SU-DHL-6 (cell line): ENCODE measurements around the gene DTHD1.

Experiments used
- H2AFZ ChIP-seq: fragments of 200-600 bp; sonication (generic); 2 replicates; pipeline ENCODE4 v1.6.1; 2014; ENCODE audit warnings: low read depth, mild to moderate bottlenecking, moderate library complexity, mixed read lengths, antibody characterized with exemption, low read length; ENCODE audit not compliant: severe bottlenecking
- H3F3A ChIP-seq: fragments of 200-600 bp; shearing (Covaris generic); 2 replicates; pipeline ENCODE4 v1.6.0; 2016; ENCODE audit warnings: antibody characterized with exemption, mild to moderate bottlenecking; ENCODE audit not compliant: insufficient read depth
- H3K27ac ChIP-seq: fragments of 200-600 bp; sonication (generic); 2 replicates; pipeline ENCODE4 v1.5.1; 2016; ENCODE audit warnings: low read depth, mild to moderate bottlenecking, low read length, moderate library complexity, mixed read lengths
- H3K27me3 ChIP-seq: fragments of 200-600 bp; sonication (generic), shearing (Covaris generic); 2 replicates; pipeline ENCODE4 v1.6.0; 2014; ENCODE audit warnings: mild to moderate bottlenecking, low read length
- H3K36me3 ChIP-seq: fragments of 200-600 bp; sonication (generic); 2 replicates; pipeline ENCODE4 v1.6.1; 2014; ENCODE audit warnings: mild to moderate bottlenecking, low read length, mixed read lengths
- H3K4me2 ChIP-seq: fragments of 300-600, 200-600 bp; shearing (Covaris generic), sonication (generic); 2 replicates; pipeline ENCODE4 v1.6.0; 2014; ENCODE audit warnings: low read length, low read depth, mild to moderate bottlenecking; ENCODE audit not compliant: poor library complexity, severe bottlenecking
- H3K4me3 ChIP-seq: fragments of 200-600 bp; sonication (generic); 2 replicates; pipeline ENCODE4 v1.5.1; 2014; ENCODE audit warnings: antibody characterized with exemption, low read length, mild to moderate bottlenecking, mixed read lengths; ENCODE audit not compliant: insufficient read depth, poor library complexity, severe bottlenecking
- H3K79me2 ChIP-seq: fragments of 200-600 bp; sonication (generic); 2 replicates; pipeline ENCODE4 v1.6.1; 2014; ENCODE audit warnings: mild to moderate bottlenecking, low read length, moderate library complexity; ENCODE audit not compliant: insufficient read depth
- H3K9ac ChIP-seq: fragments of 200-600 bp; sonication (generic); 2 replicates; pipeline ENCODE4 v1.7.0; 2014; ENCODE audit warnings: mild to moderate bottlenecking, low read length
- H3K9me2 ChIP-seq: fragments of 200-600 bp; sonication (generic); replicated peaks from 2 replicates; pipeline ENCODE4 v1.6.1; 2014; ENCODE audit warnings: low read length; ENCODE audit not compliant: insufficient read depth
- H3K9me3 ChIP-seq: fragments of 200-600 bp; sonication (generic); 2 replicates; pipeline ENCODE4 v1.6.1; 2014; ENCODE audit warnings: low read length, mixed read lengths; ENCODE audit not compliant: insufficient read depth
- H4K20me1 ChIP-seq: fragments of 200-600 bp; sonication (generic); 2 replicates; pipeline ENCODE4 v1.6.1; 2014; ENCODE audit warnings: low read depth, mild to moderate bottlenecking, antibody characterized with exemption, low read length, moderate library complexity, mixed read lengths
- CTCF ChIP-seq: fragments of 200-600 bp; sonication (generic); IDR thresholded peaks from one replicate; pipeline ENCODE4 v1.5.1; 2017; ENCODE audit warnings: antibody characterized with exemption, mild to moderate bottlenecking, low read length, moderate library complexity; ENCODE audit not compliant: insufficient read depth, poor library complexity, severe bottlenecking
- EZH2phosphoT487 ChIP-seq: fragments of 200-600 bp; sonication (generic), shearing (Covaris generic); conservative IDR thresholded peaks from 2 replicates; pipeline ENCODE4 v1.6.1; 2018; ENCODE audit warnings: mild to moderate bottlenecking, antibody characterized with exemption, low read length, moderate library complexity, mixed read lengths

The DTHD1 gene

GRCh38 chr4:36320117-36320896 lies 38.9 kb downstream of the DTHD1 start:
- no peak for TF ChIP-seq CTCF
- no peak for TF ChIP-seq EZH2phosphoT487
- no peak overlapping the region for H2AFZ ChIP-seq
- H3K4me2 ChIP-seq: no peak overlapping the region
- no peak overlapping the region for H3K9ac ChIP-seq
- no peaks in the 10 kb centered on the region for H3K36me3 ChIP-seq
- H3K9me2 ChIP-seq: no peaks in the 10 kb centered on the region
- no peak overlapping the region for H3K4me3 ChIP-seq
- no peak overlapping the region for H3K27ac ChIP-seq
- H3K79me2 ChIP-seq: no peaks in the 10 kb centered on the region
- H4K20me1 ChIP-seq: no peaks in the 10 kb centered on the region
- no peaks in the 10 kb centered on the region for H3F3A ChIP-seq
- H3K9me3 ChIP-seq: no peaks in the 10 kb centered on the region
- H3K27me3 ChIP-seq: no peaks in the 10 kb centered on the region

- no peak overlapping the region for H3K9ac ChIP-seq
These were observed 39.8 kb downstream of the DTHD1 start for GRCh38 chr4:36321176-36321575.

GRCh38 chr4:36322921-36323354 lies 41.5 kb downstream of the DTHD1 start:
- no peaks in the 10 kb centered on the region for H3F3A ChIP-seq
- H3K27ac ChIP-seq: no peak overlapping the region
- H3K9me2 ChIP-seq: no peaks in the 10 kb centered on the region
- H3K9me3 ChIP-seq: no peaks in the 10 kb centered on the region
- no peak for TF ChIP-seq CTCF
- TF ChIP-seq EZH2phosphoT487: no peak
- H3K9ac ChIP-seq: no peak overlapping the region
- H2AFZ ChIP-seq: no peak overlapping the region
- H4K20me1 ChIP-seq: no peaks in the 10 kb centered on the region
- H3K4me2 ChIP-seq: no peak overlapping the region
- H3K4me3 ChIP-seq: no peak overlapping the region
- H3K79me2 ChIP-seq: no peaks in the 10 kb centered on the region
- no peaks in the 10 kb centered on the region for H3K27me3 ChIP-seq
- no peaks in the 10 kb centered on the region for H3K36me3 ChIP-seq

More at GRCh38 chr4:36321176-36321575, 39.8 kb downstream of the DTHD1 start:
- Histone ChIP-seq H3K27me3 (no peaks in the 10 kb centered on the region), H3K4me2 (no peak overlapping the region), H4K20me1 (no peaks in the 10 kb centered on the region), H3K9me3 (no peaks in the 10 kb centered on the region), H3K79me2 (no peaks in the 10 kb centered on the region), H3K9me2 (no peaks in the 10 kb centered on the region), H3K36me3 (no peaks in the 10 kb centered on the region), H3K27ac (no peak overlapping the region), H2AFZ (no peak overlapping the region), H3K4me3 (no peak overlapping the region), H3F3A (no peaks in the 10 kb centered on the region)
- no peak for TF ChIP-seq CTCF
- no peak for TF ChIP-seq EZH2phosphoT487
